Activated naive CD4-positive, alpha-beta T cell treated with anti-CD3 and anti-CD28 coated beads, Interleukin-2, amount 10 ng/mL, durations not matched to agents 7 days and 5 days (primary cell): ENCODE data around the gene DNAJB11.

Experiments
- CTCF ChIA-PET: fragments of 350-600 bp; sonication (Branson Sonifier 250); formaldehyde crosslinking; loops from one replicate; lab custom pipeline; 2021; ENCODE audit warnings: antibody characterized with exemption; lab: Charles Lee
- DNase-seq: peaks from one replicate; pipeline ENCODE4 v3.0.0-alpha.2; 2020
- H3K27ac Mint-ChIP-seq: one replicate; pipeline ENCODE4 v1.8.0; 2021; ENCODE audit warnings: mild to moderate bottlenecking, moderate library complexity, mixed read lengths
- H3K27me3 Mint-ChIP-seq: one replicate; pipeline ENCODE4 v1.8.0; 2021; ENCODE audit warnings: mild to moderate bottlenecking, mixed read lengths
- H3K36me3 Mint-ChIP-seq: one replicate; pipeline ENCODE4 v1.8.0; 2021; ENCODE audit warnings: mixed read lengths
- H3K4me1 Mint-ChIP-seq: one replicate; pipeline ENCODE4 v1.8.0; 2021; ENCODE audit warnings: mixed read lengths
- H3K4me3 Mint-ChIP-seq: one replicate; pipeline ENCODE4 v1.8.0; 2021; ENCODE audit warnings: mild to moderate bottlenecking, moderate library complexity, mixed read lengths
- H3K9me3 Mint-ChIP-seq: one replicate; pipeline ENCODE4 v1.8.0; 2021; ENCODE audit warnings: mixed read lengths

DNAJB11 gene

DNA sequence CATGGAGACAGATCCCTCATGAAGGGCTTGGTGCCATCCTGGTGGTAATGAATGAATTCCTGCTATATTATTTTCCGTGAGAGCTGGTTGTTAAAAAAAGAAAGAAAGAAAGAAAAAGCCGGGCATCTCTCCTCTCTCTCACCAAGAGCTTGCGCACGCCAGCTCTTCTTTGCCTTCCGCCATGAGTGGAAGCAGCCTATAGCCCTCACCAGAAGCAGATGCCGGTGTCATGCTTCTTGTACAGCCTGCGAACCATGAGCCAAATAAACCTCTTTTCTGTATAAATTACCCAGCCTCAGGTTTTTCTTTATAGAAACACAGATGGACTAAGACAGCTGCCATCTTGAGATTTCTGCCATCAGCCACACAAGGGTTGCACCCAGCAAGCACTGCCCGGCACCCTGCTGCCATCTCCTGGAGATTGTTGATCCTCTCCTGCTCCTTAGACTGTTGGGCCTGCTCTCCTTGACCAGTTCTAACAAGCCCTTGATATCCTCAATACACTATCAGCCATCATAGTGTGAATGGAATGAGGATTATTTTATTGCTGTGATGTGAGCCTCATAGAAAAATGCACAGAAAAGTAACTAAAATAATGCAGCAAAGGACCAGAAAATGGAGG lies 38.8 kb downstream of the DNAJB11 start:
- Mint-ChIP-seq H3K36me3 (no peaks in the 10 kb centered on the region), H3K27ac (no peak overlapping the region), H3K27me3 (peaks cover 28% of the 10 kb centered on the region), H3K4me1 (peaks cover 1% of the 10 kb centered on the region), H3K4me3 (no peak overlapping the region), H3K9me3 (no peaks in the 10 kb centered on the region)
- no peak for DNase-seq
- CTCF ChIA-PET, result interaction anchor here (0.9 to 1.8 kb wide), 8 partner anchors 8 to 666 kb away, joined by 3 to 7 read pairs (median 5); no protein-coding TSS in a partner anchor

DNA sequence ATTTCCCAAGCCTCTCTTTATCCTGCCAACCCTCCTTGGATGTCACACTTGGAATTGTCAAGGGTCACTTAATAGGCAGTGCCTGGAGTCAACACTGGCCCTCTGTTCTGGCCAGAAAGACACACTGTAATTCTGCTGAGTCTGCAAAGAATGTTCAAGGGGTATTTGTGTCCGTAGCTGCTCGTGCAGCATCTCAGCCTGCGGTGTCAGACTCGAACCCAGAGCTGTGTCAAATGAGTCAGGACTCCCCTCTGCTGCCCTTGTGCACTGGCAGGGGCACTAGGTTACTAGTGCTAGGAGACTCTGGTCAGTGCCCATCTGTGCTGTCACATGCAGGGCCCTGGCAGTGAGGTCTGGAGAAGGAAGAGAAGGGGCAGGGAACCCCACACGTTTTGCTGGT lies 41.5 kb downstream of the DNAJB11 start:
- Mint-ChIP-seq H3K4me1 (peaks cover 16% of the 10 kb centered on the region), H3K36me3 (no peaks in the 10 kb centered on the region), H3K27me3 (peaks cover 44% of the 10 kb centered on the region), H3K9me3 (no peaks in the 10 kb centered on the region), H3K27ac (no peak overlapping the region), H3K4me3 (no peak overlapping the region)
- CTCF ChIA-PET, result interaction anchor here (1.4 to 1.6 kb wide), 2 partner anchors 11 to 19 kb away, joined by 3 to 4 read pairs; no protein-coding TSS in a partner anchor
- DNase-seq, result no peak

DNA sequence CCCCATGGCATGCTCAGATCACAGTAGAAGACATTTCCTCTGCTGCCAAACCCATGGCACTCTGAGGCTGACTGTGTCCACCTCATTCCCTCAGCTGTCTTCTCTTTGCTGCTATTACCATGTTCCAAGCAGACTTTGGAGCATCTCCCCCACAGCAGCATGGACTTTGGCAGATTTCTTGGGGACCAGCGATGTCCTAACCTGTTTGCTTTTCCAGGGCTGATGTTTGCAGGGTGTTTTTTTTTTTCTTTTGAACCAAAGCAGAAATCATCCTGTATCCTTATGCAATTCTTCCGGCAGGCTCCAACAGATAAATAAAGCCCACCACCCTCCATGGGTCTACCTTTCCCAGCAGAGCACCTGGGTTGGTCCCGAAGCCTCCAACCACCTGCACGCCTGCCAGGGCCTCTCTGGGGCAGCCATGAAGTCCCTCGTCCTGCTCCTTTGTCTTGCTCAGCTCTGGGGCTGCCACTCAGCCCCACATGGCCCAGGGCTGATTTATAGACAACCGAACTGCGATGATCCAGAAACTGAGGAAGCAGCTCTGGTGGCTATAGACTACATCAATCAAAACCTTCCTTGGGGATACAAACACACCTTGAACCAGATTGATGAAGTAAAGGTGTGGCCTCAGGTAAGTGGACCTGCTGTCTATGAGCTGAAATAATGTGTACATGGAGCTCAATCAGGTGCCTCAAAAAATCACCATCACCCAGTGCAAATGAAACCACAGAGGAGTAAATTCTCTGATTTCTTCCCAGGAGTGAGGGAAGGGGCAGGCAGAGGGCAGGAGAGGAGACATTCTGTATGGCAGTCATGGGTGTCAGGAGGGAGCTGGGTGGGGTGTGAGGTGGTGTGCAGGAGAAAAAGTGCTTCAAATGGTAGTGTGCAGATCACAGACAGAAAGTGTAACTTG lies 42.5 kb downstream of the DNAJB11 start, which contains the start of gene AHSG:
TSS of gene AHSG (plus strand) at position 340 of the 916 bp plus-strand sequence. CDS start at position 422, 82 bp downstream.
- CTCF ChIA-PET, result interaction anchor here (0.7 to 5.6 kb wide), 8 partner anchors 16 to 489 kb away, joined by 3 to 136 read pairs (median 12); no protein-coding TSS in a partner anchor
- Mint-ChIP-seq H3K27ac (no peak within 1 kb of the TSS), H3K36me3 (no peaks in the 10 kb centered on the region), H3K4me3 (no peak within 1 kb of the TSS), H3K4me1 (peaks cover 22% of the 10 kb centered on the region), H3K9me3 (no peaks in the 10 kb centered on the region), H3K27me3 (peaks cover 51% of the 10 kb centered on the region)
- DNase-seq, result no peak

DNA sequence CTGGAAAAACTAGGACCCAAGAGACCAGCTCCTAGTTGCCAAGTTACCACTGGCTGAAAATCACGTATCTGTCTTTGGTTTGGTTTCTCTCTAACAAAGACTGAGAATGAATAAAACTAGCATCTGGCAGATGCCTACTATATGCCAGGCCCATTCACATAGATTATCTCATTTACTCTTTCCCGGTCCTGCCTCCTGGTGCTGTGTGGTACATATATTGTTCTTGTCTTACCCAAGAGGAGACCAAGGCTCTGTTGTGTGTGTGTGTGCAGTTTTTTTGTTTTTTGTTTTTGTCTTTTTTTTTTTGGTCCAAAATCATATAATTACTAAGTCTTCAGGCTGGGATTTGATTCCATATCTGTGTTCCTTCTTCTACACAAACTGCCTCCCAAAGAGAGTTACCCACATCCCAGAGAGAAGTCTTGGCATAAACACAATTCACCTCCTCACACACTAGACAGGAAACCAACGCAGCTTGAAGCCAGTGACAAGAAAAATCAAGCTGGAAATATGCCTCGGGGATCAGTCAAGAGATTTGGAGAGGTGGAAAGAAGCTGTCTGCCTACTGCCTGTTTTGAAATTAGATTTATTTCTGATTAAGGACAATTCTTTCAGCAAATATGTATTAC lies 43.2 kb downstream of the DNAJB11 start:
- H3K27me3 Mint-ChIP-seq, result peaks cover 59% of the 10 kb centered on the region
- no peak for DNase-seq
- CTCF ChIA-PET, result interaction anchor here (0.7 to 5.6 kb wide), 23 partner anchors 9 to 671 kb away, joined by 3 to 136 read pairs (median 7); partner anchors contain the start of genes CRYGS and EIF4A2
- no peak overlapping the region for H3K27ac Mint-ChIP-seq
- no peak overlapping the region for H3K4me3 Mint-ChIP-seq
- H3K36me3 Mint-ChIP-seq, result no peaks in the 10 kb centered on the region
- H3K9me3 Mint-ChIP-seq, result no peaks in the 10 kb centered on the region
- H3K4me1 Mint-ChIP-seq, result peaks cover 22% of the 10 kb centered on the region

DNA sequence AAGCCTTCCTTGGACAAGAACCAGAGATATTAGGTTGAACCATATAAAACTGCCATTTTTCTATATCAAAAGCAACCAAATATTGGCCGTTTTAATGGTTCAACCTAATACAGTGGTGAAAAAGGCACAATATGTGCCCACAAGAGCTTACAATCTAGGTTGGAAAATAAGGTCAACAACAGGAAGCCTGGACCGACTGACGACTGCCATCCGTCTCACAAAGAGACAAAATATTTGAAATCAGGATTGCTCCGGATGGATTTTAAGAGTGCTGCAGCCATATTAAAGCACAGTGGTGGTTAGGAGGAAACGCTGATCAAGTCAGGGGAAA lies 43.7 kb downstream of the DNAJB11 start:
- Mint-ChIP-seq H3K4me3 (no peak overlapping the region), H3K9me3 (no peaks in the 10 kb centered on the region), H3K27ac (no peak overlapping the region), H3K36me3 (no peaks in the 10 kb centered on the region), H3K27me3 (peaks cover 60% of the 10 kb centered on the region), H3K4me1 (peaks cover 22% of the 10 kb centered on the region)
- no peak for DNase-seq
- CTCF ChIA-PET, result interaction anchor here (0.7 to 5.6 kb wide), 33 partner anchors 9 to 671 kb away, joined by 3 to 136 read pairs (median 5); partner anchors contain the start of genes CRYGS and EIF4A2

DNA sequence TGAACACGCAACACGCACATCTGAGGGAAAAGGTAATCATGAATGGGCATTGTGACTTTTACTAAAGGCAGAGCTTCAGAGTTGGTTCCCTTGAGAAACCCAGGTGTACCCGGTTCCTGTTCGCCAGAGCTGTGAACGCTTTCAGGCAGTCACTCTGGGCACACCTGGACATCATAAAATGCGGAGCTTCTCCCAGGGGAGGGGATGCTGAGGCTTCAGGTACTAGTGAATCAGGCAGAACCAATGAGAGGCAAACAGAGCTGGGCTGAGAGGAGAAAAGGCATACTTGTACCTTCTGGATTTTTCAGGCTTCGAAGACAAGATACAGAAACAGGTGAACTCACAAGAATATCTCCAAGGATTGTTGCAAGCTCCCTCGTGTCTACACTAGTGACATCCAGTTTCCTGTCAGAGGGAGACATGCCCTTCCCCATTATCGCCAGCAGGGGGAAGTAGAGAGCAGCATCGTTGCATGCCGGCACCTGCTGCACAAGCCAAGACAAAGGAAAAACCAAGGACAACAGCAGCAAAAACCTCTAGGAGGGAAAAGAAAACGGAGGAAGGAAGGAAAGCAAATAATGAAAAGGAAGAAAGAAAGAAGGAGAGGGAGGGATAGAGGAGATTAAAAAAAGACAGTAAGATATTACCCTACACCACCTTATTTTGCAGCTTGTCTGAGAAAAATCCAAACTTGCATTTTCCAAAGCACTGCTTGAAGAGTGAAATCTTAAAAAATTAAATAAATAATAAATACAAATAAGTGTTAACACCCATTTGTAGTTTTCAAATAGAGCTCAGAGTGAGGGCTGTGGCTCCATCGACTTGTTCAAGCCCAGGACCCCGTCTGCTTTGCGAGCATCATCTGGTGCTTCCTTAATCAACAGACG lies 44.3 kb downstream of the DNAJB11 start:
- Mint-ChIP-seq H3K4me1 (peaks cover 22% of the 10 kb centered on the region), H3K4me3 (no peak overlapping the region), H3K36me3 (no peaks in the 10 kb centered on the region), H3K27me3 (peaks cover 60% of the 10 kb centered on the region), H3K9me3 (no peaks in the 10 kb centered on the region), H3K27ac (no peak overlapping the region)
- peak; percentile 83 for DNase-seq
- CTCF ChIA-PET, result interaction anchor here (0.7 to 5.6 kb wide), 44 partner anchors 8 to 672 kb away, joined by 3 to 136 read pairs (median 4); partner anchors contain the start of genes CRYGS and EIF4A2

DNA sequence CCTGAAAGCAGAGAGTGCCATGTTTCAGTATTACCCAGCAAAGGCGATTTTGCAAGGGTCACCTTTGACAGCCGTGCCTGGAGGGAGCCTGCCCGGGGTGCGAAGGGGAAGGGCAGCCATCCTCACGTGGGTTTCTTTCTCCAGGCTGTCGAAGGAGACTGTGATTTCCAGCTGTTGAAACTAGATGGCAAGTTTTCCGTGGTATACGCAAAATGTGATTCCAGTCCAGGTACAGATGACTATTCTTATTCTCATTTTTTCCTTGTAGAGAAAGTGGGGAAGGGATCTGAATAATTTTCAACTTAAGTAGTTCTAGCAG lies 45.7 kb downstream of the DNAJB11 start:
- peaks cover 22% of the 10 kb centered on the region for H3K4me1 Mint-ChIP-seq
- H3K27me3 Mint-ChIP-seq, result peaks cover 64% of the 10 kb centered on the region
- H3K36me3 Mint-ChIP-seq, result no peaks in the 10 kb centered on the region
- DNase-seq, result no peak
- H3K9me3 Mint-ChIP-seq, result no peaks in the 10 kb centered on the region
- no peak overlapping the region for H3K4me3 Mint-ChIP-seq
- CTCF ChIA-PET, result interaction anchor here (0.7 to 5.6 kb wide), 34 partner anchors 10 to 673 kb away, joined by 3 to 136 read pairs (median 6); partner anchors contain the start of genes CRYGS and EIF4A2
- no peak overlapping the region for H3K27ac Mint-ChIP-seq

DNA sequence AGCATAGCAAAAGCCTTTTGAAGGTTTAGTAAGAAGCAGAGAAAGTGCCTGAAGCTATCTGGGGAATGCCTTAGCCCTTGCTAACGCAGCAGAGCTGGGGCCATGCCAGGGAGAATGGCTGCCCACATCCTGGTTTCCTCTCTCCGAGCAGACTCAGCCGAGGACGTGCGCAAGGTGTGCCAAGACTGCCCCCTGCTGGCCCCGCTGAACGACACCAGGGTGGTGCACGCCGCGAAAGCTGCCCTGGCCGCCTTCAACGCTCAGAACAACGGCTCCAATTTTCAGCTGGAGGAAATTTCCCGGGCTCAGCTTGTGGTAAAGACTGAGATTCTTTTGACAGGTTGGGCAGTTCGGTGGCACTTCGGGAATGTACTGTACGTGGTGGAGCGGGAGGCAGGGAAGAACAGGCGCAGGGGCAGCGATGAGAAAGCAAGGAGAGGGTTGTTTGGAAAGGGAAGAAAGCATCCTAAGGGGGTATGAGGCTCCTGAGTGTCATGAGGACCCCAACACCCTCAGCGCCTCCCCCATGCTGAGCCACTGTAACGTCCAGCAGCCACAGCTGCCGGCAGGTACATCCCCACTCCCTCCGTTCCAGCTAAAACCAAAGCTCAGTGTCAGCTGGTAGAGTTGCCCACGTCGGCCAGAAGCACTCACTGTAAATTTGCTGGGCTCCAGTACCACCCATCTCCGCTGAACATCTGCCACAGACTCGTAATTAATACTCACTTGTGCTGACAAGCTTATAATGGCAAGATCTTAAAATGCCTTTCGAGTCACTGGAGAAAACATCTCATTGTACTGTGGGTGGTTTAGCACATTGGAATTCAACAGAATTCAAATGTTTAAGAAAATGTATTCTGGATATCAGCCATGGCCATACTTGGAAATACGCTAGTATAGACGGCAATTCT lies 46.8 kb downstream of the DNAJB11 start:
- H3K9me3 Mint-ChIP-seq, result no peaks in the 10 kb centered on the region
- peaks cover 22% of the 10 kb centered on the region for H3K4me1 Mint-ChIP-seq
- H3K36me3 Mint-ChIP-seq, result no peaks in the 10 kb centered on the region
- DNase-seq, result peak; percentile 89
- H3K27ac Mint-ChIP-seq, result no peak overlapping the region
- CTCF ChIA-PET, result interaction anchor here (0.6 to 5.6 kb wide), 49 partner anchors 8 to 957 kb away, joined by 3 to 136 read pairs (median 5); partner anchors contain the start of genes CRYGS, DNAJB11, EIF4A2 and TBCCD1
- H3K27me3 Mint-ChIP-seq, result peaks cover 59% of the 10 kb centered on the region
- peak overlapping the region; percentile 19 for H3K4me3 Mint-ChIP-seq

DNA sequence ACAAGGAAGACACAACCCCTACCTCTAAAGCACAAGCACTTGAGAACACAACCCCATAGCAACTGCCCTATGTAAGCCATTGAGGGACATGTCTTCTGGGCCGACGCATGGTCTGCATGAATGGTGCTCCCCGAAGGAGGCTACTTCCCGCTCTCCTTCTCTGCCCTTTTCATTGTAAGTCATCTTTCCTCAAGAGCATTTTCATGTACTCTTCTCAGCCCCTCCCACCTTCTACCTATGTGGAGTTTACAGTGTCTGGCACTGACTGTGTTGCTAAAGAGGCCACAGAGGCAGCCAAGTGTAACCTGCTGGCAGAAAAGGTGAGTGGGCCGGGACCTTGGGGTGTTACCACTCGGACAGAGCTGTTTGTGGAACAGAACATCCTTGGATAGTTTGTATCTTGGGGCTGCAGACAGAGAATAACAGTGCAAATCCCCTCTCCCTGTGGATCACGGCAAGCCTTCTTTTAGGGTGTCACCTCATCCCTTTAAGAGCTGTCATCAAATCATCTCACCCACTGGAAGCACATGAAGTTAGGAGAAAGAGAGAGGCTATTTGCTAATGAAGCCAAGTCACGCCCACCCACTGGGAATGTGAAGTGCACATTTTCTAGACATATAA lies 47.9 kb downstream of the DNAJB11 start:
- Mint-ChIP-seq H3K27me3 (peaks cover 51% of the 10 kb centered on the region), H3K36me3 (no peaks in the 10 kb centered on the region)
- CTCF ChIA-PET, result interaction anchor here (0.7 to 5.4 kb wide), 7 partner anchors 10 to 360 kb away, joined by 3 to 51 read pairs (median 5); no protein-coding TSS in a partner anchor

DNA sequence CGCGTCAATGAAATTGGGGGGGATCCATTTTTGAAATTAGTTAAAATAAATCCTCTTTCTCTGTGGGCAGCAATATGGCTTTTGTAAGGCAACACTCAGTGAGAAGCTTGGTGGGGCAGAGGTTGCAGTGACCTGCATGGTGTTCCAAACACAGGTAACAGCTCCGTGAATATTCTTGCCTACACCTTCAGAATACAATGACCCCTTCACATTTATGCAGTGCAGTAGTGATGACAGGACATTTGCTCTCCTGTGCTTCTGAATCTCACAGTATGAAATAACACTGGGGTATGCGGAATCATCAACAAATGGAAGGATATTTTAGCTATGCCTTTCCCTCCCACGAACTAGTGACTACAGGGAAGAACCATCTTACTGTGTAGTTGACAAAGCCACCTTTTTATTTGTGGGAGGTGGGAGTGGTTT lies 49.3 kb downstream of the DNAJB11 start:
- Mint-ChIP-seq H3K27ac (no peak overlapping the region), H3K27me3 (peaks cover 44% of the 10 kb centered on the region), H3K36me3 (no peaks in the 10 kb centered on the region), H3K4me1 (peaks cover 16% of the 10 kb centered on the region), H3K9me3 (no peaks in the 10 kb centered on the region), H3K4me3 (no peak overlapping the region)
- no peak for DNase-seq
- CTCF ChIA-PET, result interaction anchor here (1.4 kb wide), 1 partner anchor 202 kb away, joined by 3 read pairs; no protein-coding TSS in a partner anchor

More for the DNA sequence above, 47.9 kb downstream of the DNAJB11 start:
- Mint-ChIP-seq H3K4me1 (peaks cover 22% of the 10 kb centered on the region), H3K27ac (no peak overlapping the region), H3K4me3 (no peak overlapping the region), H3K9me3 (no peaks in the 10 kb centered on the region)
- no peak for DNase-seq

DNA sequence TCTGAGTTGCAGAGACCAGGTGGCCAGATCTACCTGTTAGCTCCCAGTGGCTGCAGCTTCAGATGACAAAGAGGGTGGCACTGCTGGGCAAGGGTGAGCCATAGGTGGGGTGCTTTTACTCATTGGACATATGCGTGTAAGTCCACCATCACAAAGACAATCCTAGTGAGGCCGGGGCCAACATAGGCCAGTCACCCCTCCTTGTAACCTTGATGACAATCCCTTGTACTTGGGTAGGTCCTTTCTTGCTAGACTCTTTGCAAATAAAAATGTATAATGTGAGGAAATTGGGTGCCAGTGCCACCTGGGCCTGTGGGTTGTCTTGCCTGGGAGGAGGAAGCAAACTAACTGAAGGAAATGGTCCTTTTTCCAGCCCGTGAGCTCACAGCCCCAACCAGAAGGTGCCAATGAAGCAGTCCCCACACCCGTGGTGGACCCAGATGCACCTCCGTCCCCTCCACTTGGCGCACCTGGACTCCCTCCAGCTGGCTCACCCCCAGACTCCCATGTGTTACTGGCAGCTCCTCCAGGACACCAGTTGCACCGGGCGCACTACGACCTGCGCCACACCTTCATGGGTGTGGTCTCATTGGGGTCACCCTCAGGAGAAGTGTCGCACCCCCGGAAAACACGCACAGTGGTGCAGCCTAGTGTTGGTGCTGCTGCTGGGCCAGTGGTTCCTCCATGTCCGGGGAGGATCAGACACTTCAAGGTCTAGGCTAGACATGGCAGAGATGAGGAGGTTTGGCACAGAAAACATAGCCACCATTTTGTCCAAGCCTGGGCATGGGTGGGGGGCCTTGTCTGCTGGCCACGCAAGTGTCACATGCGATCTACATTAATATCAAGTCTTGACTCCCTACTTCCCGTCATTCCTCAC lies 49.9 kb downstream of the DNAJB11 start:
- Mint-ChIP-seq H3K4me3 (no peak overlapping the region), H3K9me3 (no peaks in the 10 kb centered on the region), H3K4me1 (peaks cover 13% of the 10 kb centered on the region), H3K36me3 (no peaks in the 10 kb centered on the region), H3K27me3 (peaks cover 40% of the 10 kb centered on the region), H3K27ac (no peak overlapping the region)
- no peak for DNase-seq
- CTCF ChIA-PET, result interaction anchor here (0.7 to 1.4 kb wide), 2 partner anchors 31 to 201 kb away, joined by 3 read pairs; no protein-coding TSS in a partner anchor
